DND-41 (cell line): ENCODE results near the gene SART1.

Source experiments
- ATAC-seq: fragments of 200-7000 bp; cut with Tn5 transposase; 3 replicates; pipeline ENCODE4 v1.9.1; 2021; ENCODE audit warnings: low read depth; ENCODE audit not compliant: insufficient read depth
- DNase-seq: peaks from one replicate; pipeline ENCODE4 v3.0.0-alpha.2; 2020
- H2AFZ ChIP-seq: 2 replicates; pipeline ENCODE4 v1.6.0; 2012; ENCODE audit warnings: low read depth, low read length
- H3K27ac ChIP-seq: 2 replicates; pipeline ENCODE4 v1.5.1; 2012; ENCODE audit warnings: low read length, inconsistent platforms
- H3K27me3 ChIP-seq: fragments of 200-600 bp; sonication (generic); 2 replicates; pipeline ENCODE4 v1.6.0; 2012; ENCODE audit warnings: low read length, mild to moderate bottlenecking, inconsistent platforms; ENCODE audit not compliant: insufficient read depth, poor library complexity
- H3K36me3 ChIP-seq: 2 replicates; pipeline ENCODE4 v1.5.1; 2012; ENCODE audit warnings: low read length, inconsistent platforms; ENCODE audit not compliant: insufficient read depth
- H3K4me1 ChIP-seq: 2 replicates; pipeline ENCODE4 v1.5.1; 2012; ENCODE audit warnings: mild to moderate bottlenecking, low read length; ENCODE audit not compliant: insufficient read depth
- H3K4me2 ChIP-seq: 2 replicates; pipeline ENCODE4 v1.6.0; 2012; ENCODE audit warnings: mild to moderate bottlenecking, moderate library complexity, low read length, inconsistent platforms; ENCODE audit not compliant: insufficient read depth
- H3K4me3 ChIP-seq, 2 experiments: fragments of 200-600 bp in 1 of 2; shearing (Covaris generic) in 1 of 2; 2 replicates each; pipeline ENCODE4 v1.5.1; 2012 to 2016; ENCODE audit warnings: inconsistent platforms in 2 of 2, low read length in 2 of 2, mild to moderate bottlenecking in 2 of 2, low read depth in 1 of 2, moderate library complexity in 1 of 2
- H3K79me2 ChIP-seq: 2 replicates; pipeline ENCODE4 v1.6.0; 2012; ENCODE audit warnings: low read length, inconsistent platforms; ENCODE audit not compliant: insufficient read depth
- H3K9ac ChIP-seq: 2 replicates; pipeline ENCODE4 v1.6.0; 2012; ENCODE audit warnings: low read depth, mild to moderate bottlenecking, inconsistent platforms, low read length, moderate library complexity
- H3K9me3 ChIP-seq: 2 replicates; pipeline ENCODE4 v1.5.1; 2012; ENCODE audit warnings: low read length, moderate library complexity, mild to moderate bottlenecking, inconsistent platforms; ENCODE audit not compliant: insufficient read depth, severe bottlenecking
- H4K20me1 ChIP-seq: 2 replicates; pipeline ENCODE4 v1.6.0; 2012; ENCODE audit warnings: low read length; ENCODE audit not compliant: insufficient read depth
- CTCF ChIP-seq: IDR thresholded peaks from 2 replicates; pipeline ENCODE4 v1.5.1; 2012; ENCODE audit warnings: borderline replicate concordance, low read length, moderate library complexity, mild to moderate bottlenecking; ENCODE audit not compliant: poor library complexity, severe bottlenecking; ENCODE audit errors: extremely low read depth
- EZH2 ChIP-seq: IDR thresholded peaks from 3 replicates; pipeline ENCODE4 v1.6.1; 2012; ENCODE audit warnings: borderline replicate concordance, low read depth, mild to moderate bottlenecking, moderate library complexity, low read length, inconsistent platforms; ENCODE audit not compliant: severe bottlenecking

Gene SART1

GRCh38 chr11:65981101-65981740 is 19.7 kb downstream of the SART1 start:
- H3K36me3 ChIP-seq, result peaks cover 33% of the 10 kb centered on the region
- peak; percentile 20; the same call in 1 of the 3 replicates for ATAC-seq
- TF ChIP-seq CTCF (no peak), EZH2 (no peak)
- no peak overlapping the region for H2AFZ ChIP-seq
- H3K4me2 ChIP-seq, result no peak overlapping the region
- no peaks in the 10 kb centered on the region for H3K79me2 ChIP-seq
- no peak for DNase-seq
- no peaks in the 10 kb centered on the region for H3K4me1 ChIP-seq
- H3K9ac ChIP-seq, result no peak overlapping the region
- no peak overlapping the region for H3K27ac ChIP-seq
- H3K27me3 ChIP-seq, result no peaks in the 10 kb centered on the region
- no peak overlapping the region for H3K4me3 ChIP-seq
- no peaks in the 10 kb centered on the region for H3K9me3 ChIP-seq
- H4K20me1 ChIP-seq, result peaks cover 10% of the 10 kb centered on the region; the same call in 1 of the 2 replicates

GRCh38 chr11:65981972-65982823 is 20.7 kb downstream of the SART1 start:
- H2AFZ ChIP-seq, result no peak overlapping the region
- no peaks in the 10 kb centered on the region for H3K9me3 ChIP-seq
- H3K4me1 ChIP-seq, result no peaks in the 10 kb centered on the region
- no peak overlapping the region for H3K4me2 ChIP-seq
- H3K9ac ChIP-seq, result no peak overlapping the region
- TF ChIP-seq EZH2 (no peak), CTCF (no peak)
- no peaks in the 10 kb centered on the region for H3K79me2 ChIP-seq
- peaks cover 23% of the 10 kb centered on the region for H3K36me3 ChIP-seq
- H3K27ac ChIP-seq, result no peak overlapping the region
- H3K4me3 ChIP-seq, result no peak overlapping the region
- H4K20me1 ChIP-seq, result peaks cover 5% of the 10 kb centered on the region; the same call in 1 of the 2 replicates
- H3K27me3 ChIP-seq, result no peaks in the 10 kb centered on the region
- no peak for DNase-seq
- ATAC-seq, result 0 out of 3 replicates have a peak, but pooled peaks have one; percentile 6

GRCh38 chr11:65982824-65983588 is 21.5 kb downstream of the SART1 start:
- Histone ChIP-seq H3K9ac (no peak overlapping the region), H3K27ac (no peak overlapping the region), H3K79me2 (no peaks in the 10 kb centered on the region), H3K4me3 (no peak overlapping the region), H2AFZ (no peak overlapping the region), H3K4me1 (no peaks in the 10 kb centered on the region), H4K20me1 (0 out of 2 replicates have a peak, but pooled peaks cover 2% of the 10 kb centered on the region), H3K4me2 (no peak overlapping the region), H3K36me3 (peaks cover 15% of the 10 kb centered on the region), H3K9me3 (no peaks in the 10 kb centered on the region), H3K27me3 (no peaks in the 10 kb centered on the region)
- no peak; the same call in 2 of the 3 replicates for ATAC-seq
- DNase-seq, result no peak
- TF ChIP-seq EZH2, result no peak
- TF ChIP-seq CTCF, result no peak
